ENCODE data around the gene SYT1. TPM values are rescaled to one million over a fixed set of nuclear protein-coding genes. Genes with fewer than 3 reads are reported as not detected.

SYT1 gene
- total and polyA plus RNA-seq, 2 of the 8 experiments (the other 6 are each of a cell fraction or from before 2014, with no cell fraction given): 11.0 to 34.6 TPM

- Histone ChIP-seq H3K9me3 (ENCODE audit: insufficient read depth in 2 of 2, low read depth in 1 of 2, low read length in 1 of 2) (no peaks in the 10 kb centered on the region), H3K23me2 (ENCODE audit: low read depth, low read length) (no peaks in the 10 kb centered on the region), H4K8ac (ENCODE audit: extremely low read depth, insufficient read depth, low read length) (no peak overlapping the region), H3K4me3 (ENCODE audit: extremely low read depth in 1 of 4, insufficient read depth in 2 of 4, low read depth in 3 of 4, low read length in 4 of 4) (no peak overlapping the region), H4K5ac (ENCODE audit: insufficient read length, low read depth, low read length) (no peak overlapping the region), H3K27ac (ENCODE audit: low read depth, low read length) (no peak overlapping the region), H3K4me1 (replicated peaks in 1 of 4; ENCODE audit: control insufficient read depth in 3 of 4, insufficient read depth in 4 of 4, low read length in 3 of 4) (no peaks in the 10 kb centered on the region), H4K20me1 (replicated peaks in 1 of 2; ENCODE audit: control insufficient read depth in 1 of 2, insufficient read depth in 2 of 2, low read length in 2 of 2) (no peaks in the 10 kb centered on the region), H3K23ac (ENCODE audit: insufficient read length) (no peak overlapping the region), H3K27me3 (replicated peaks in 1 of 4; ENCODE audit: control insufficient read depth in 3 of 4, extremely low read depth in 1 of 4, insufficient read depth in 3 of 4, low read length in 3 of 4) (no peaks in the 10 kb centered on the region), H3K4ac (replicated peaks; ENCODE audit: insufficient read length, low read depth, low read length) (no peak overlapping the region), H3K36me3 (ENCODE audit: control insufficient read depth in 2 of 4, insufficient read depth in 4 of 4, low read length in 3 of 4) (no peaks in the 10 kb centered on the region), H3K79me2 (ENCODE audit: control insufficient read depth in 1 of 2, insufficient read depth in 2 of 2, low read length in 2 of 2) (no peaks in the 10 kb centered on the region), H2BK12ac (ENCODE audit: low read depth, low read length) (no peak overlapping the region), H3K4me2 (ENCODE audit: insufficient read depth in 1 of 2, low read depth in 2 of 2, low read length in 2 of 2) (no peak overlapping the region), H2BK120ac (replicated peaks; ENCODE audit: low read depth, low read length) (no peak overlapping the region), H3K9ac (replicated peaks in 1 of 4; ENCODE audit: extremely low read depth in 1 of 4, low read depth in 3 of 4, low read length in 3 of 4) (no peak overlapping the region), H2AFZ (ENCODE audit: low read length) (no peak overlapping the region), H3K18ac (ENCODE audit: extremely low read depth, low read length) (no peak overlapping the region), H3K79me1 (ENCODE audit: low read depth, low read length) (no peaks in the 10 kb centered on the region), H2AK5ac (ENCODE audit: low read depth, low read length) (no peak overlapping the region), H2BK5ac (ENCODE audit: low read depth, low read length) (no peak overlapping the region), H4K91ac (replicated peaks; ENCODE audit: insufficient read length, low read length) (no peak overlapping the region), H2BK15ac (ENCODE audit: low read length) (no peak overlapping the region), H2BK20ac (ENCODE audit: low read length) (no peak overlapping the region), H3K14ac (ENCODE audit: insufficient read length) (no peak overlapping the region), H3K56ac (replicated peaks; ENCODE audit: insufficient read length, low read depth, low read length) (no peak overlapping the region)
- POLR2A ChIA-PET (ENCODE audit: partially characterized antibody): no interaction called here
- FAIRE-seq: no peak
- CTCF ChIA-PET (ENCODE audit: partially characterized antibody): no interaction called here
- DNase-seq (ENCODE audit: low read depth in 1 of 2, low spot score in 2 of 2): no peak
- 91% methylated on average over 1 of the region's 1 CpG; no CpG with 5 or more reads in 1 of the 2 experiments for WGBS, 2 experiments (ENCODE audit: extremely low coverage in 1 of 2, insufficient coverage in 1 of 2, insufficient read length in 1 of 2, insufficient replicate concordance in 2 of 2, low coverage in 1 of 2, low lambda C conversion rate in 2 of 2, missing lambda C conversion rate in 1 of 2)
- TF ChIP-seq NANOG (IDR thresholded peaks at IDR 0.05; ENCODE audit: insufficient read depth, low read depth, low read length, poor library complexity, severe bottlenecking): no peak
- no peak for TF ChIP-seq FOSL1 (IDR thresholded peaks at IDR 0.05; ENCODE audit: insufficient read depth, low read depth, low read length)
- TF ChIP-seq CTBP2 (IDR thresholded peaks at IDR 0.05; ENCODE audit: borderline replicate concordance, insufficient read depth, insufficient read length, low read length): no peak
- no peak for TF ChIP-seq CTCF (IDR thresholded peaks at IDR 0.05; ENCODE audit: control extremely low read depth in 1 of 3, insufficient read depth in 1 of 3, low read depth in 1 of 3, low read length in 3 of 3)
- no peak for TF ChIP-seq EGR1 (IDR thresholded peaks at IDR 0.05; ENCODE audit: borderline replicate concordance, low read depth, low read length)
- TF ChIP-seq TCF12 (IDR thresholded peaks at IDR 0.05; ENCODE audit: low read depth, low read length): no peak
- TF ChIP-seq ASH2L (IDR thresholded peaks at IDR 0.05; ENCODE audit: low read length): no peak
- TF ChIP-seq SIX5 (IDR thresholded peaks at IDR 0.05; ENCODE audit: low read depth, low read length): no peak
- no peak for TF ChIP-seq SP1 (IDR thresholded peaks at IDR 0.05; ENCODE audit: low read depth, low read length)
- TF ChIP-seq TBP (IDR thresholded peaks at IDR 0.05; ENCODE audit: low read depth, low read length): no peak
- TF ChIP-seq USF2 (IDR thresholded peaks at IDR 0.05; ENCODE audit: low read length): no peak
- no peak for TF ChIP-seq KDM5A (IDR thresholded peaks at IDR 0.05; ENCODE audit: low read length)
Observed at GRCh38 chr12:79162948-79163347, 298.4 kb downstream of the SYT1 start.

Data from H1 (cell line).